Fibroblast of pulmonary artery (primary cell): ENCODE data around the gene CDC26.
A peak's percentile ranks its signal among the peaks of the same experiment; 100 is the strongest.

Experiments used
- DNase-seq: peaks from one replicate; pipeline ENCODE4 v3.0.0-alpha.2; 2010; ENCODE audit warnings: low read depth
- H3K4me3 ChIP-seq: replicated peaks from 2 replicates; pipeline ENCODE4 v1.5.1; 2011; ENCODE audit warnings: low read depth, mild to moderate bottlenecking, control low read depth, low read length, moderate library complexity
- CTCF ChIP-seq: IDR thresholded peaks from 2 replicates; pipeline ENCODE4 v1.5.1; 2011; ENCODE audit warnings: mild to moderate bottlenecking, control low read depth, low read length, inconsistent platforms; ENCODE audit errors: missing control alignments

Gene CDC26

DNA sequence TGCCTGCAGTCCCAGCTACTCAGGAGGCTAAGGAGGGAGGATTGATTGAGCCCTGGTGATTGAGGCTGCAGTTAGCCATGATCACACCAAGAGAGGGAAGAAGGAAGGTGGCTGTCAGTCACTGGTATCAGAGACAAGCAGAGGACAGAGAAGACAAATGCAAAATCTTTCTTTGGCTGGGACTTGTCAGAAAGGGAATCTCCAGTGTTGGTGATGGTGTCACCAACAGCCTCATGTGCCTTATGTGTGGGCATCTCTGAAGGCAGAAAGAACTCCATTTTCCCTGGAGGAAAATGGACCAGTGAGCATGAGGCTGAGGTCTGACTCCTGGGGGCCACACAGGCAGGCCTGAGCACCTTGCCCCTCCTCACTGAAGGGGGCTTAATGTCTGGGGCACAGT lies 39.9 kb upstream of the CDC26 start:
- no peak for DNase-seq
- no peak overlapping the region for H3K4me3 ChIP-seq
- no peak for TF ChIP-seq CTCF

DNA sequence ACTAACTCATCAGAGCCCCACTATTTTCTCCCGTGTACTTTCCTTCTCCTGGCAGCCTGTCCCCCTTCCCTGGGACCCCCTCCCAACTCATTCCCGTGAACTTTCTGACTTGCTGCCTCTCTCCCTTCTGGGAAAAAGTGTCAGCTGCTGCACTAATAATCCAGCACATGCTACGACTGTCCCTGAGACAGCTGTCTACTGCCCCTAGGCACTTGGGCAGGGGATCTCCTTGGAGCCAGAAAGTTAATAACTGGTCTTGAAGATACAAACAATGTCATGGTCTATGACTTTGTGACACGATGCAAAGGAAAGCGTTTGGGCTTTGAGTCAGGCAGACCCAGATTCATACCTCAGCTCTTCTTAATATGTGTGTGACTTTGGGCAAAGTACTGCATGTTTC lies 37.9 kb upstream of the CDC26 start:
- TF ChIP-seq CTCF, result no peak
- H3K4me3 ChIP-seq, result no peak overlapping the region
- DNase-seq, result no peak

DNA sequence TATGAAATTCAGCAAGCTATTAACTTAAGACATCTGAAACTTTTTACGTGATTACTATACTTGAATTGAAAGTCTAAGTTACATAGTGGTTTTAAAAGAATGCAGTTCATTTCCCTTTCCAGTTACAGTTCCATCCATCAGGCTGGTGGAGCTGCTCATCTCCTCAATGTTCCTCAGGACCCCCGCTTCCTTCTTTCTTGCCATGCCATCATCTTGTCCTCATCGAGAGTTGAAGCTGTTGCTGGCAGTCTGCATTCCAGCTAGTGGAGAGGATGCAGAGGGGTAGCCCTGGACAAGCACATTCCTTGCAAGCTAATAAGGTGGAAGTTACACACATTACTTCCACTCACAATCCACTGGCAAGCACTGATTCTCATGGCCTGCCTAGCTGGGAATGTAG lies 36.6 kb upstream of the CDC26 start:
- no peak for TF ChIP-seq CTCF
- DNase-seq, result no peak
- H3K4me3 ChIP-seq, result no peak overlapping the region

DNA sequence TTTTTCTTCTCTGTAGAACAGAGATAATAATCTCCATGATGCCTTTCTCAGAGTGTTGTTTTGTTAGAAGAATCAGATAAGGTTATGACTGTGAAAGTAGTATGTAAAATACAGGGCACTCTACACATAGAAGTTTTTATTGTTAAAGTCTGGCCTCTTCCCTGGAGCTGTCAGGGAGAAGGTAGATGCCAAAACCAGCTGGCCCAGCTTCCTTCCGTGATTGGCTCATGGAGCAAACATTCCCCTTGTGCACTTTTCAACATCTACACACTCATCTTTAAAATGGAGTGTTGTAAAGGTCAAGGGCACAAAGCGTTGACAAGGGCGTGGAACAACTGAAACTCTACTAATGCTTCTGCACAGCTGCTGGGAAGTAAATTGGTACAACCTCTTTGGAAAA lies 35.2 kb upstream of the CDC26 start:
- TF ChIP-seq CTCF, result no peak
- H3K4me3 ChIP-seq, result no peak overlapping the region
- DNase-seq, result peak; percentile 38

DNA sequence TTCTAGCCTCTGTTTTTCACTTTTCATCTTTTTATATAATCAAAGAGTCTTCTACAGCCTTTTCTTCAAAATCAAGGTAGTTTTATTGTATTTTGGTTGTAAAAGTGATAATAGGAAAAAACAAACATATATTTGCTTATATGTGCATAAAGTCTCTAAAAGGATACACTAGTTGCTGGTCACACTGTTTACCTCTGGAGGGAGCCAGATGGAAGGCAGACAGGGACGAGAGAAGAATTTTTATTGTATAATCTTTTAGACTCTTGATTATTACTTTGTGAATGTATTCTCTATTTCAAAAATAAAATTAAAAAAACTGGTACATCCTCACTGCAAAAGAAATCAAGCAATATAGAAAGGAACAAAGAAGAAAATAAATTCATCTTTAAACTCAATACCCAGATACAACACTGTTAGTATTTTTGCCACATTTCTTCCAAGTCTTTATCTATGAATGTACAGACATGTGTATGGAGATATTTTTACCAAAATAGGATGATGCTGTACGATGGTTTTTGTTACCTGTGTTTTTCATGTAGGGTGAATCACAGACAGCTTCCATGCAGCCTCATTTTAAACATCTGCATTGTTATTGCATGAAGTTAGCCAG lies 33.9 kb upstream of the CDC26 start:
- TF ChIP-seq CTCF, result peak; percentile 88
- H3K4me3 ChIP-seq, result no peak overlapping the region
- DNase-seq, result peak; percentile 70

- TF ChIP-seq CTCF, result no peak
- no peak overlapping the region for H3K4me3 ChIP-seq
- DNase-seq, result no peak
These were observed 32.1 kb upstream of the CDC26 start for GRCh38 chr9:113307396-113307975.

- TF ChIP-seq CTCF, result no peak
- no peak for DNase-seq
- H3K4me3 ChIP-seq, result no peak overlapping the region
These were observed 31.2 kb upstream of the CDC26 start for GRCh38 chr9:113306566-113306965.
